PC-9 (cell line): ENCODE results near the gene CCDC91. TPM values are rescaled to one million over a fixed set of nuclear protein-coding genes. Genes with fewer than 3 reads are reported as not detected.

Experiments
- BruUV-seq: library from RNA; stranded (reverse); fragments of 400-500 nt; replicated peaks from 2 replicates; lab custom pipeline; 2021; lab: Mats Ljungman, UMichigan
- CTCF ChIA-PET: fragments of 300-600 bp; sonication (Branson Sonifier 250); formaldehyde crosslinking; loops from one replicate; lab custom pipeline; 2022; ENCODE audit warnings: antibody characterized with exemption; lab: Charles Lee
- POLR2A ChIA-PET: fragments of 300-600 bp; sonication (Branson Sonifier 250); formaldehyde crosslinking; loops from one replicate; lab custom pipeline; 2022; ENCODE audit warnings: antibody characterized with exemption; ENCODE audit not compliant: unreplicated experiment; lab: Charles Lee
- DNase-seq, 2 experiments: peaks; one replicate each; pipeline versions ENCODE4 v3.0.0 to v3.0.0-alpha.2; 2015 to 2022; ENCODE audit warnings: mixed read lengths in 1 of 2
- H2AFZ ChIP-seq: fragments of 200-600 bp; sonication (generic); 2 replicates; pipeline ENCODE4 v1.8.1; 2017; ENCODE audit warnings: antibody characterized with exemption
- H3F3A ChIP-seq: fragments of 200-600 bp; sonication (generic); 2 replicates; pipeline ENCODE4 v1.8.1; 2017; ENCODE audit warnings: antibody characterized with exemption, mild to moderate bottlenecking, low read depth; ENCODE audit not compliant: insufficient read depth
- H3K27ac ChIP-seq: fragments of 200-600 bp; sonication (generic); 2 replicates; pipeline ENCODE4 v1.6.1; 2016; ENCODE audit warnings: mixed run types
- H3K27me3 ChIP-seq: fragments of 200-600 bp; sonication (generic); 2 replicates; pipeline ENCODE4 v1.6.1; 2016; ENCODE audit warnings: low read depth, mixed run types; ENCODE audit not compliant: insufficient read depth
- H3K36me3 ChIP-seq: fragments of 200-600 bp; sonication (generic); 2 replicates; pipeline ENCODE4 v1.6.1; 2016; ENCODE audit warnings: low read depth, mixed run types
- H3K4me1 ChIP-seq: fragments of 200-600 bp; sonication (generic); replicated peaks from 2 replicates; pipeline ENCODE4 v1.6.1; 2016; ENCODE audit warnings: mixed run types; ENCODE audit not compliant: insufficient read depth
- H3K4me2 ChIP-seq: fragments of 200-600 bp; sonication (generic); 2 replicates; pipeline ENCODE4 v1.6.1; 2017; ENCODE audit warnings: mixed run types
- H3K4me3 ChIP-seq: fragments of 200-600 bp; sonication (generic); 2 replicates; pipeline ENCODE4 v1.6.1; 2016; ENCODE audit warnings: mixed run types
- H3K79me2 ChIP-seq: fragments of 200-600 bp; sonication (generic); 2 replicates; pipeline ENCODE4 v1.6.1; 2017; ENCODE audit warnings: low read depth, mixed run types
- H3K9me2 ChIP-seq: fragments of 200-600 bp; sonication (generic); 2 replicates; pipeline ENCODE4 v1.8.1; 2017; ENCODE audit warnings: mild to moderate bottlenecking; ENCODE audit not compliant: insufficient read depth
- H3K9me3 ChIP-seq: fragments of 200-600 bp; sonication (generic); 2 replicates; pipeline ENCODE4 v1.8.1; 2016; ENCODE audit warnings: low read depth; ENCODE audit not compliant: insufficient read depth
- H4K20me1 ChIP-seq: fragments of 200-600 bp; sonication (generic); 2 replicates; pipeline ENCODE4 v1.8.1; 2017; ENCODE audit not compliant: insufficient read depth
- CTCF ChIP-seq: fragments of 200-600 bp; sonication (generic); conservative IDR thresholded peaks from 2 replicates; pipeline ENCODE4 v1.6.1; 2017; ENCODE audit warnings: mixed run types, antibody characterized with exemption, mild to moderate bottlenecking, moderate library complexity
- EZH2 ChIP-seq: fragments of 200-600 bp; sonication (generic); IDR thresholded peaks from 2 replicates; pipeline ENCODE4 v1.8.0; 2017; ENCODE audit warnings: antibody characterized with exemption, low read depth
- intact Hi-C: fragments of 100-400 bp; cut with micrococcal nuclease; formaldehyde crosslinking; loops from one replicate; pipeline ENCODE4 v1.10.0; 2022; ENCODE audit not compliant: unreplicated experiment
- total RNA-seq: library from RNA; stranded (reverse); gene quantifications from 2 replicates; pipeline ENCODE4 v1.2.3, GENCODE V29; 2021

CCDC91 gene
- total RNA-seq, 1 experiment from 2014 or later = 38.9 TPM

- TF ChIP-seq EZH2 = no peak
- TF ChIP-seq CTCF = no peak
- H3K9me2 ChIP-seq = 0 out of 2 replicates have a peak, but pooled peaks cover 5% of the 10 kb centered on the region
- no peaks in the 10 kb centered on the region for H3K27me3 ChIP-seq
- no peak overlapping the region for H3K4me2 ChIP-seq
- intact Hi-C loops = loop anchor here (10.0 kb wide), 1 partner anchor 635 kb away; no protein-coding TSS in a partner anchor
- BruUV-seq = no TSS peak
- CTCF ChIA-PET = no interaction called here
- no peak for DNase-seq
- no peaks in the 10 kb centered on the region for H3F3A ChIP-seq
- no peaks in the 10 kb centered on the region for H4K20me1 ChIP-seq
- H3K36me3 ChIP-seq = no peaks in the 10 kb centered on the region
- no peak overlapping the region for H3K27ac ChIP-seq
- H3K79me2 ChIP-seq = no peaks in the 10 kb centered on the region
- H2AFZ ChIP-seq = no peak overlapping the region
- no peaks in the 10 kb centered on the region for H3K4me1 ChIP-seq
- POLR2A ChIA-PET = no interaction called here
- H3K9me3 ChIP-seq = no peaks in the 10 kb centered on the region
- H3K4me3 ChIP-seq = no peak overlapping the region
Measured at GRCh38 chr12:28360253-28360652, 170.0 kb downstream of the CCDC91 start.

GRCh38 chr12:28367326-28367725 lies 177.1 kb downstream of the CCDC91 start:
- ChIA-PET CTCF (no interaction called here), POLR2A (interaction anchor here (1.0 kb wide), 1 partner anchor 516 kb away, joined by 4 read pairs; no protein-coding TSS in a partner anchor)
- Histone ChIP-seq H3F3A (no peaks in the 10 kb centered on the region), H3K27ac (no peak overlapping the region), H3K36me3 (peaks cover 27% of the 10 kb centered on the region), H3K27me3 (no peaks in the 10 kb centered on the region), H3K4me3 (no peak overlapping the region), H3K4me2 (no peak overlapping the region), H3K9me2 (0 out of 2 replicates have a peak, but pooled peaks cover 5% of the 10 kb centered on the region), H4K20me1 (no peaks in the 10 kb centered on the region), H3K9me3 (peaks cover 47% of the 10 kb centered on the region), H2AFZ (no peak overlapping the region), H3K4me1 (no peaks in the 10 kb centered on the region), H3K79me2 (no peaks in the 10 kb centered on the region)
- TF ChIP-seq CTCF (no peak), EZH2 (no peak)
- no TSS peak for BruUV-seq
- intact Hi-C loops = loop anchor here (10.0 kb wide), 1 partner anchor 627 kb away; no protein-coding TSS in a partner anchor
- DNase-seq = no peak

GRCh38 chr12:28367993-28368392 lies 177.7 kb downstream of the CCDC91 start:
- H3K4me3 ChIP-seq = no peak overlapping the region
- no peaks in the 10 kb centered on the region for H3F3A ChIP-seq
- H2AFZ ChIP-seq = no peak overlapping the region
- no peaks in the 10 kb centered on the region for H3K27me3 ChIP-seq
- POLR2A ChIA-PET = interaction anchor here (1.0 kb wide), 1 partner anchor 515 kb away, joined by 4 read pairs; no protein-coding TSS in a partner anchor
- H3K27ac ChIP-seq = no peak overlapping the region
- CTCF ChIA-PET = no interaction called here
- H4K20me1 ChIP-seq = no peaks in the 10 kb centered on the region
- peaks cover 27% of the 10 kb centered on the region for H3K36me3 ChIP-seq
- DNase-seq = no peak
- no peak for TF ChIP-seq CTCF
- no peak for TF ChIP-seq EZH2
- intact Hi-C loops = loop anchor here (10.0 kb wide), 1 partner anchor 627 kb away; no protein-coding TSS in a partner anchor
- H3K79me2 ChIP-seq = no peaks in the 10 kb centered on the region
- peaks cover 47% of the 10 kb centered on the region for H3K9me3 ChIP-seq
- no TSS peak for BruUV-seq
- no peak overlapping the region for H3K4me2 ChIP-seq
- H3K9me2 ChIP-seq = 0 out of 2 replicates have a peak, but pooled peaks cover 5% of the 10 kb centered on the region
- H3K4me1 ChIP-seq = no peaks in the 10 kb centered on the region
